Measurements from ENCODE around the gene KRT9.

GRCh38 chr17:41620583-41621434 is 49.0 kb upstream of the KRT9 start:
- TF ChIP-seq FOXK2 (IDR thresholded peaks at IDR 0.05) = no peak
- TF ChIP-seq SUZ12 (IDR thresholded peaks at IDR 0.05) = no peak
- TF ChIP-seq PKNOX1 (IDR thresholded peaks at IDR 0.05) = no peak

All from HEK293T (cell line).